ELF-1 (cell line): ENCODE measurements around the gene IFIT3.
"Not testable (repeated sequence)": the region's sequence is repeated elsewhere in the genome, so short reads cannot be mapped to it uniquely, and the experiment has no call there.

Source experiments
- DNase-seq: peaks from one replicate; pipeline ENCODE4 v3.0.0-alpha.2; 2016; ENCODE audit warnings: low read depth, low spot score

Gene IFIT3

DNA sequence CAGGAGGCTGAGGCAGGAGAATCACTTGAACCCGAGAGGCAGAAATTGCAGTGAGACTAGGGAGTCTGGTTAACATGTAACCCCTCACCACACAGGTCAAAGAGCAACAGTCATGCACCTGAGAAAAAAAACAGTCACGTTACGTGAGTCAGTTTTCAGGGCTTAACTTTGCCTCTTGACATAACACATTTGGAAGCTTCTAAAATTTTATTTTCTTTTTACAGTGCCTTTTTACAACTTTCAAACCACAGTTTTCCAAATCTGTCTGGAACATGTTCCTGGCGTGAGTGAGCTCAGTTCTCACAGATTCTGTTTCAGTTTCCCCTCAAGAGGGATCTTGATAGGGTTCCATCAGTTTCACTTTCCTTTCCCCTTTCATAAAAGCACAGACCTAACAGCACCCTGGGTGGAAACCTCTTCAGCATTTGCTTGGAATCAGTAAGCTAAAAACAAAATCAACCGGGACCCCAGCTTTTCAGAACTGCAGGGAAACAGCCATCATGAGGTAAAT lies 4.4 kb downstream of the IFIT3 start:
- no peak for DNase-seq

DNA sequence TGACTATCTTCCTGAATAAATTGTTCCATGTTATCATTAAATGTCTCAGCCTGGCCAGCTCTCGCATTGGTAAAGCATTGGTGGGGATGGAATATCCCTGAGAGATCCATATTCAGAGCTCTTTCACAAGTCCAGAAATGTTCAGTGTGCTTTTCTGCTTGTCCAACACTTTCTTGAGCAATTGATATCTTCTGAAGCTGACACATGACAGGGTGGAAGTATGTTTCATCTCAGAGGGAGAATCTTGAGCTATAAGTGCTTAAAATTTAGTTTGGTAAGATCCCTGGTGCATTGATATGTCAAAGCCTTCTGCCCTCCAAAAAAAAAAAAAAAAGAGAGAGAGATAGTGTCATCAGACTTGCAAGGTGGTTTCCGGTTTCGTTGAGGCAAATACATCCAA lies 7.4 kb downstream of the IFIT3 start:
- no peak for DNase-seq

DNA sequence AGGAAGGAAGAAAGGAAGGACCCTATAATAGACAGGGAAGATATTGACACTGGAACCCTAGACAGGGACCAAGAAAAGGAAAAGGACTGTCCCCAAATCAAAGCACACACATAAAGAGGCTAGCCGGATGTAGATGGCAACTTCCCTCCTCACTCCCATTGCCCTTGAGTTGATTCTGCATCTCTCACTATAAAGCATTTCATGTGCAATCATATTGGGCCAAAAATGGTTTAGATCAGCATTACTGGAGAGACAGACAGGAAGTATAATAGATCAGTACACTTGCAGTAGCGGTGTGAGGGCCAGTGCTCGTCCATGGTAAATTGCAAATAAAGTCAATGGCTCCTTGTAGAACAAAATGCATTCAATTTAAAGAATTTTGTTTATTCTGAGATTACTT lies 8.4 kb downstream of the IFIT3 start:
- no peak for DNase-seq

DNA sequence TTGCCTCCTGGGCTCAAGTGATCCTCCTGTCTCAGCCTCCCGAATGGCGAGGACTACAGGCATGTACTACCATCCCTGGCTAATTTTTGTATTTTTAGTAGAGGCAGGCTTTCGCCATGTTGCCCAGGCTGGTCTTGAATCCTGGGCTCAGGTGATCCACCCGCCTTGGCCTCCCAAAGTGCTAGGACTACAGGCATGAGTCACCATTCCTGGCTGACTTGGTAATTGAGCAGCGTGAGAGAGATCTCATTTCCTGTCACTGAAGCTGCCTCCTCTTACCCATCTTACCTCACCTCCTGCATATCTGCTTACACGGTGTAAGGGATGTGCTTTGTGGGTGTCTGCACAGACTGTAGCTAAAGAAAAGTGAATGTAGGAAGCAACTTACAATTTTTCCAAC lies 9.7 kb downstream of the IFIT3 start:
- DNase-seq, result peak; percentile 17

DNA sequence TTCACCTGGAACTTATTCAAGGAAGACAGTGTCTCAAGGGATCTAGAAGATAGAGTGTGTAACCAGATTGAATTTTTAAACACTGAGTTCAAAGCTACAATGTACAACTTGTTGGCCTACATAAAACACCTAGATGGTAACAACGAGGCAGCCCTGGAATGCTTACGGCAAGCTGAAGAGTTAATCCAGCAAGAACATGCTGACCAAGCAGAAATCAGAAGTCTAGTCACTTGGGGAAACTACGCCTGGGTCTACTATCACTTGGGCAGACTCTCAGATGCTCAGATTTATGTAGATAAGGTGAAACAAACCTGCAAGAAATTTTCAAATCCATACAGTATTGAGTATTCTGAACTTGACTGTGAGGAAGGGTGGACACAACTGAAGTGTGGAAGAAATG lies 10.9 kb downstream of the IFIT3 start:
- DNase-seq, result no peak

DNA sequence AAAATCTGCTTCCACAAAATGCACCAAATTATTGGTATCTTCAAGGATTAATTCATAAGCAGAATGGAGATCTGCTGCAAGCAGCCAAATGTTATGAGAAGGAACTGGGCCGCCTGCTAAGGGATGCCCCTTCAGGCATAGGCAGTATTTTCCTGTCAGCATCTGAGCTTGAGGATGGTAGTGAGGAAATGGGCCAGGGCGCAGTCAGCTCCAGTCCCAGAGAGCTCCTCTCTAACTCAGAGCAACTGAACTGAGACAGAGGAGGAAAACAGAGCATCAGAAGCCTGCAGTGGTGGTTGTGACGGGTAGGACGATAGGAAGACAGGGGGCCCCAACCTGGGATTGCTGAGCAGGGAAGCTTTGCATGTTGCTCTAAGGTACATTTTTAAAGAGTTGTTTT lies 12.1 kb downstream of the IFIT3 start:
- DNase-seq, result no peak

DNA sequence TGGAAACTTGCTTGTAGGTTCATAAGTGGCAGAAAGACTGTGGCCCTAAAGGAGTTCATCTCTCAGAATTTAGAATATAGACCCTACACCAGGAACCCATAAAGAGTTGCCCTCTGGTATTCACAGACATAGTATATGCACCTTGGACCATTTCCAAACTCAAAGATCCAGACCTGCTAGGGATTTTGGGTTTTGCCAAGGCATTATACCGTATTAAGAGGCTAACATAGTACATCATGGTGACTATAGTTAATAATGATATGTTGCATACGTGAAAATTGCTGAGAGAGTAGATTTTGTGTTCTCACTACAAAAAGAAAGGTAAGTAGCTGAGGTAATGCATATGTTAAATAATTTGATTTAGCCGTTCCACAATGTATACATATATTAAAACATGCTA lies 13.9 kb downstream of the IFIT3 start:
- DNase-seq, result no peak

DNA sequence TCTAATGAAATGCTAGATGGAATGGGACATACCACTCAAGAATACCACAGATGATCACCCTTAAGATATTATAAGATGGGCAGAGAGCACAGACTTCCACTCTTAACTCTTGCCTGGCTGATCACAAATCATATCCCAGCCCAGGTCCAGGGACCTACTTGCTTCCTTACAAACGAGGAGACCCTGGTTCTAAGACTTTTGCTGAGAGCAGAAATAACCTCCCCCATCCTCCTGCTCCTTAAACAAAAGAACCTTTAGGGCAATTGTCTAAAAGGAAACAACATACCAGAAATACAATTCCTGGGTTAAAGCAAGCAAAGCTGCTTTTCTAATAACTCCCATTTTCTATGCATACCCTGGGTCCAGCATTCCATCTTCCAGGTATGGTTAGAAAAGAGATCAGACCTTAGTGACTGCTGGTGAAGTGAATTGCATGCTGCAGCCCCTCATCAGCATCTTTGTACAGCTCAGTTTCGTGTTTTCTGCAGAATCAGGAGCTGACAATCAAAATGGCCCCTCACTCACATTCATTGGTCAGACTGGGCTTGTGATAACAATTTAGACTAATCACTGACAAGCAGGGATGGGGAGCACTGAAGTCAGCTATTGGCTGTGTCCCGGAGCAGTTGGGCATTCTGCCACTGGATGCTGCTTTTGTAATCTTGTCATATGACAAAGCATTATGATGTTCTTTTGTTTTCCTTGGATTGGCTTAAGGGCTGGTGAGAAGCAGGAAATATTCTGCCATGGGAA lies 14.6 kb downstream of the IFIT3 start:
- DNase-seq, result no peak

DNA sequence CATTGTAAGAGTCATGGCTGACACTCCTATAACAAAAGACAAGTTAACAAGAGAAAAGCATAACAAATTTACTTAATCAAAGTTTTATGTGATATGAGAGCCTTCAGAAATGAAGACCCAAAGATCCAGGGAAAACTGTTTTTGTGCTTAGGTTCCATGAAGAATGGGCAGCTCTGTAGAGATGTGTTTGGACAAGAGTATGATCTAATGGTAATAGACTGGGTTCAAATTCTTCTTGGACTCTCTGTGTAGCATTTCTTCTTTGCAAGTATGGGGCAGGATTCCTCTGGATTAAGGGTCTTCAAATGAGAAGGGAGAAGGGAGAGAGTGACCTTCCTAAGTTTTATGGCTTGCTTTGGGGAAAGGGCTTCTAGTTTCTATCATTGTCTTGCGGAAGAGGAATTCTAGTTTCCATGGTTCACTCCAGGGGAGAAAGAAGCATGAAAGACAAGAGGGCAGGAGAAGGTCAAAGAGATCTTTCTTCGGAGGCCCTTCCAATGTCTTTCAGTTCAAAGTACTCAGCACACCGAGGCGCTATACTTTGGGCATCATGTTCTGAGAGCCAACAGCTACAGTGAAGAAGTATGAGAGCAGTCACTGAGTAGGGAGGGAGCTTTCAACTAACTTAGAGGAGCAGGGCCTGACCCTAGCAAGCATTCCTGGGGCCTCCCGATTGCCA lies 15.4 kb downstream of the IFIT3 start:
- no peak for DNase-seq

DNA sequence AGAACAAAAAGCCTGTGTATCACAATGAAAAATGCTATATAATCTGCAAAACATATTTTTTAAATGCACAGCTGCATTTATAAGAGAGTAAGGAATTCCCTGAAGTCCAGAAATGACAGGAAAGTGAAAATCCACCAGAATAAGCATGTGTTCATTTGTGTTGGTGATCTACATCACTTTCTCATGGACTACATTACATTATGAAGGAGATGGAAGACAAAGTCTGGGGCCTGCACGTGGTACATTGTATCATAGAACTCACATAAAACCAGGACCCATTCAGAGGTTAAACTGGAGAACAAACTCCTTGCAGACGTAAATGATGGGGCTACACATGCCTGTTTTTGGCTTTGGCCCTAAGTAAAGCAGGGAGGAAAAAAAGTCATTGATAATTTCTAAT lies 16.4 kb downstream of the IFIT3 start:
- no peak for DNase-seq

DNA sequence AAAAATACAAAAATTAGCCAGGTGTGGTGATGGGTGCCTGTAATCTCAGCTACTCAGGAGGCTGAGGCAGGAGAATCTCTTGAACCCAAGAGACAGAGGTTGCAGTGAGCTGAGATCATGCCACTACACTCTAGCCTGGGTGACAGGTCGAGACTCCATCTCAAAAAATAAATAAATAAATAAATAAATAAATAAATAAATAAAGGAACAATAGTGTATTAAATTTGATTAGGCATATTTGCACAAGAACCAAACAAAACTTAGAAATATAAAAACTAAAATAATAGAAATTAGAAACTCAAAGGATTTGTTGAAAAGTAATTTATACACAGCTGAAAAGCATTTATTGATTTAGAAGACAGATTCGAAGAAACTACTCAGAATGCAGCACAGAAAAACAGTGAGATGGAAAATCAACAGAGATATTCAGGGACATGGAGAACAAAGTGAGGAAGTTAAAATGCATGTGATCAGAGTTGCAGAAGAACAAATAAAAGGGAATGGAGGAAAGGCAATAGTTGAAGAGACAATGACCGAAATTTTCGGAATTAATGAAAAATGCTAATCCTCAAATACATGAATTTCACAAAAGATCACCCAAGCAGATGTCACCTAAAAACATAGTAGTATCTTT lies 17.7 kb downstream of the IFIT3 start:
- DNase-seq, result no peak

DNA sequence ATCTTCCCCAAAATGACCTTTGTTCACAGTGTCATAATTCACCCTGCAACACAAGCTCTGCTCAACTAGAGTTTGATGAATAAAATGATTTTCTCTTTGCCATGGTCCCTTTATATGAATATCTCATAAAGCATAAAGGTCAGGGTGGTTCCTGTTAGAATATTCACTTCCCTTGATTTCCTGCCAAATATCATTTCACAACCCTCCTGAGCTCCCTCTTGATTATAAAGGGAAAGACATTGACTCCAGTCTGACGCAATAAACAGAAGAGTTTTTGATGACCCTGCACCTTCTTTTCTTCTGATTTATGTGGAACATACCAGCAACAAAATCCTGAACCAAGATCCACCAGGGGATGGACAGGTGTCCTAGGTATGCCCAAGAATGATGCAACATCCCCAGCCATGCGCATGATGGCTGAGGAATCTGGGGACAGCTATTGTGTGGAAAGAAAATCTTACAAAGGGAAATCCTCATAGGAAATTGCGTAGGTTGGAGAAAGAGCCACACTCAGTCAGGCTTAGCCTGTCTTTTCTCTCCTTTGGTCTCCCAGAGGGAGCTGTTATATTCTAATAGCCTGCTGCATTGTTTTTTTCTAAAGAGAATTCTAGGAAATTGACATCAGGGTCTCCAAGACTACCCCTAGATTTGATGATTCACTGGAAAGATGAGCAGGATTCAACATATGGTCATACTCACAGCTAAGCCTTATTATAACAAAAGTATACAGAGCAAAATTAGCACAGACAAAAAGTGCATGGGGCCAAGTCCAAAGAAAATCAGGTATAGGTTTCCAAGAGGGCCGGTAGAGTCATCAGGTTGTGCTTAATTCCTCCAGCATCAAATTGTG lies 18.8 kb downstream of the IFIT3 start:
- no peak for DNase-seq

DNA sequence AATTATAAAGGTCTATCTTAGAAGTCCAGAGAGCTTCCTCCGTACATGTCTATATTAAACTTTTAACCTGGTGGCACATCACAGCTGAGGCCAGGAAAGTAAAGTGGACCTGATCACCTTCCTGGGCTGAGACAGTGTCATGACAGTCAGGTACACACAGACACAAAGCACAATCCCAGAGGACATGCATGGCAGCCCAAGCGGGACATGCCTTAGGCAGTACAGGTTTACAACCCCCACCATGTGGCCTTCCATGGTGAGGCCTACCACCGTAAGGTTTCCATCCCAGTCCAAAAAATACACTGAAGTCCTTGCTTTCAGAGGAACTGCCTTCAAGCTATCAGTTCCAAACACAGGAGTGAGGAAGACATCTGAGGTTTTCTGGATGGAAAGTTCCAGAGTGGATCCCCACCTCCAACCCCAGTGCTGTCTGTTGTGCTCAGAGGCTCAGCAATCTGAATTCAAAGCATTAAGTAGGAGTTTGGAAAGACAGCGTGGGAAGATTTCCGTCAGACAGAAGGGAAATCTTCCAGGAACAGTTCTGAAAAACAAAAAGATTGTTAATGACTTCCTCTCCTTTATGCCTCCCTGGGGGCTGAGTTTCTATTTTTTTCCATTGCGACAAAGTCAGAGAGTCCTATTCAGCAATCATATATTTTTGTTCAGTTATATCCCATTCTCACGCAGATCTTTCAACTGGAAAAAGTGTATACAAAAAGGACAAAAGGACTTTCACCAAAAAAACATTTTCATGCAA lies 20.1 kb downstream of the IFIT3 start:
- peak; percentile 36 for DNase-seq

DNA sequence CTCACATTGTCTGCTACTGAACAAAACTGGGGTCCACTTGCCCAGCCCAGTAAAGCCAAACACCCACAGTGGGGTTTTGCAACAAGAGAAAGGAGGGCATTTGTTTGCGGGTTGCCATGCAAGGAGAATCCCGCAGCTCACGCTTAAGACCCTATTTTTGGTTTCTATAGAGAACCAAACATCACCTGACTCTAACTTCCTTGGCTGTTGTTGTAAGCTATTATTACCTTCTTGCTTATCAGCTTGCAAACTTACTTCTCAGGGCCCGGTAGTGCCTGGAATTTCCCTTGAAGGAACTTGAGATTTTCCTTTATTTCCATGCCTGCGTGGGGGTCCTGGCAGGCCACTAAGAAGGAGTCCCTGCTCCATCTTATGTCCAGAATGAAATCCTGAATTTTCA lies 20.7 kb downstream of the IFIT3 start:
- DNase-seq, result no peak

DNA sequence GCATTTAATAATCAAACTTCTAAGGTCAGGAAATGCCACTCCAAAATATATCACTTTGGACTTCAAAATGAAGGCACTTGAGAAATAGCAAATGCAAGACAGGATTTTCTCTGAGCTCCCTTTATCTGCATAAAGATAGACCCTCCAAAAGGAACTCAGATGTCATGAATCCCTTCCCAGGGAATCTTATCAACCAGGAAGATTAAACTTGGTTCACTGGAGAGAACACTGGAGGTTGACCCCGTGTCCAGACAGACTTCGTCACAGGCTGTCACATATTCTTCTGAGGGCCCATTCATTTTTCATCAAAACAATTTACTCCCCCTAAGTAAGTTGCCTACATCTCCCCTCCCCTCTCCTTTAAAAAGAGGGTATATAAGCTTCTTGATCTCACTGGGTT lies 21.2 kb downstream of the IFIT3 start:
- DNase-seq, result no peak

DNA sequence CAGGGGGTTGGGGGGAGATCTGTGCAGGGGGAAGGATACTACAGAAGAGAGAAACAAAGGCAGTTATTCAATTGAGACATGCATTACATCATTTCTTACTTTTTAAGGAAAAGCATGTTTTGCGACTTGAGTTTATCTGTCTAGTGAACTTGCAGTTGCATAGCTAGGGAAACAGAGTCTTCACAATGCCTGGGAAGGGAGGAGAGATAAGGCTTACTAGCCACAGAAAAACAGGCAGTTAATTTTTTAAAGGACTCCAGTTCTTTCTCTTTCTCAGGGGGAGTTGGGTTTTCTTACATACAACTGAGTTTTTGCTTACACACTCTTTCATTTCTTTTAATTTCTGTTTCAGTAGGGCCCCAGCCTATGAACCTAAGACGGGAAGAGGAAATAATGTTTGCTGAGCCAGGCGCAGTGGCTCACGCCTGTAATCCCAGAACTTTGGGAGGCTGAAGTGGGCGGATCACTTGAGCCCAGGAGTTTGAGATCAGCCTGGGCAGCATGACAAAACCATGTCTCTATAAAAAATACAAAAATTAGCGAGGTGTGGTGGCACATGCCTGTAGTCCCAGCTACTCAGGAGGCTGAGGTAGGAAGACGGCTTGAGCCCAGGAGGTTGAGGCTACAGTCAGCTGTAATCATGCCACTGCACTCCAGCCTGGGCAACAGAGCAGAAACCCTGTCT lies 23.0 kb downstream of the IFIT3 start:
- not testable (repeated sequence) for DNase-seq

DNA sequence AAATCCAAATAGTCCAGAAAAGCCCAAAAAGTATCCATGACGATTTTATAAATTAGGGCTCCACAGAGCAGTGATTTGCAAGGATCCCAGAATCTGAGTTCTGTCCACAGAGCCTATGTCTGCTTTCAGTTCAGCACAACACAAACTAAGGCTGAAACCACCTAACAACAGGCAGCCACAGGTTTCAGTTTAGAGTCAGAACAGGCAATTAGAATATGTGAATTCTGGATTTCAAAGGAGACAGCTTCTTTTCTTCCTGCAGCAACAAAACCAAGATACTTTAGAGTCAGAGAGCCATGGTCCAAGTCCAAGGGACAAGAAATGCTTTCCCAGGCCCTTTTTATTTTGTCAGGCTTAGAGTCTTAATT lies 23.6 kb downstream of the IFIT3 start:
- DNase-seq, result no peak

DNA sequence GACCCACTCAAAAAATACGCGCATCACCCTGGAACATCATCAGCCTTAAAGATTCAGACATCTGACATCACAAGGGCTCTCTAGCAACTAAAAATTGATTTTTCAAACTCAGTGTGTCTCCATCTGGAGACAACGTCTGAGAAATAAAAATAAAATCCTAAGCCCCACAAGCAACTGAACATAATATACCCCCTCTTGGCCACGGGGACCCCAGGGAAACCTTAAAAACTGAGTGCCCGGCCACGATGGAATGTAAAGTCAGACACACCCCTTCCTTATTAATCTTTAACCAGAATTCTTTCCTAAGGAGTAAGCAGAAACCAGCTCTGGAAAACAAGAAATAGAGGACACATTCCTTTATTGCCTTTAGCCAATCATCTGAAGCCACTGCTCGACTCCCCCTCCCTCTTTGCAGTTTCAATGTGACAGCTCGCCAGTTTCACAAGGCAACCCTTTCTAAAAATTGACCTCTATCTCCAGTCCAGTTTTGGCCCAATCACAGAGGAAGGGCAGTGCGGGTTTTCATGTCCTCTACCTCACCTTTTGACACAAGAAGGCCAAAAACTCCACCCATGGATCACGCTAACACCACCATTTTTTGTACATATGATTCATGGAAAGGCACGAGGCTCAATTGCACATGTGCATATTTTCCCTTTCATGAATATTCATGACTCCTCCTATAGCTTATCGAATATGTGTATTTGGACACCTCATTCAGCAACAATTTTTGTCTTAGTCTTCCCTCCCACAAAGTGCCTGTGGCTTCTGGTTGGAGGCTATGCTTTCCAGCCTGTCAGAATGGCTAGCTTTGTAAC lies 24.2 kb downstream of the IFIT3 start:
- peak; percentile 11 for DNase-seq

DNA sequence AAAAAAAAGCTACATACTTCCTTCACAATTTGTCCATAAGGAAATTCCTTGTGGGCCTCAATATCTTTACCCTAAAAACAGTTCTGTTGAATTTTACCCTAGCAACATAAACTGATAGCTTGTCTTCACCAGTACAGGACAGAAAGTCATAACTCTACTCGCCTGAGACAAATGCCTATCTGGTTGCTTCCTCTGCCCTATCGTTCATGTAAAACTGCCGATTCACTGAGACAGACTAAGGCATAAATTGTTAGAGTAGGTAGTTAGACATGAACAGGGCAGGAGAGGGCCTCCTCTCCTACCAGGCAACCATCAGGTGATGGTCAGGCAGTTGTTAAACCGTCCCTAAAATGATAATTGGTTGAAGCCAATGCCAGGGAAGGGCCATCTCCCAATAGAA lies 25.0 kb downstream of the IFIT3 start:
- no peak for DNase-seq
